H9 (cell line): ENCODE results near the gene MACROD1. TPM values are rescaled to one million over a fixed set of nuclear protein-coding genes. Genes with fewer than 3 reads are reported as not detected.

ENCODE experiments used
- DNase-seq: peaks from one replicate; pipeline ENCODE4 v3.0.0-alpha.2; 2017
- H2AFZ ChIP-seq: one replicate; pipeline ENCODE4 v1.6.1; 2013; ENCODE audit warnings: mild to moderate bottlenecking, low read length, control low read depth, moderate library complexity
- H2AK5ac ChIP-seq: 2 replicates; pipeline ENCODE4 v1.6.1; 2013; ENCODE audit warnings: low read length, control low read depth, mixed read lengths; ENCODE audit not compliant: insufficient read length
- H2BK120ac ChIP-seq: one replicate; pipeline ENCODE4 v1.6.1; 2013; ENCODE audit warnings: low read depth, mild to moderate bottlenecking, low read length, control low read depth, inconsistent platforms; ENCODE audit not compliant: poor library complexity, severe bottlenecking
- H2BK12ac ChIP-seq: 2 replicates; pipeline ENCODE4 v1.6.1; 2013; ENCODE audit warnings: low read length, control low read depth, mixed read lengths, low read depth; ENCODE audit not compliant: insufficient read length
- H2BK15ac ChIP-seq: 2 replicates; pipeline ENCODE4 v1.6.1; 2013; ENCODE audit warnings: low read depth, low read length, control low read depth
- H2BK20ac ChIP-seq: one replicate; pipeline ENCODE4 v1.6.1; 2013; ENCODE audit warnings: low read depth, mild to moderate bottlenecking, low read length, control low read depth, inconsistent platforms; ENCODE audit not compliant: poor library complexity, severe bottlenecking
- H2BK5ac ChIP-seq: 2 replicates; pipeline ENCODE4 v1.6.1; 2013; ENCODE audit warnings: low read length, control low read depth, mixed read lengths; ENCODE audit not compliant: insufficient read length
- H3K14ac ChIP-seq: 2 replicates; pipeline ENCODE4 v1.6.1; 2013; ENCODE audit warnings: low read length, control low read depth; ENCODE audit not compliant: insufficient read depth
- H3K18ac ChIP-seq: 2 replicates; pipeline ENCODE4 v1.6.1; 2013; ENCODE audit warnings: low read depth, mild to moderate bottlenecking, mixed read lengths, low read length, control low read depth; ENCODE audit not compliant: insufficient read length
- H3K23ac ChIP-seq: 2 replicates; pipeline ENCODE4 v1.6.1; 2013; ENCODE audit warnings: low read length, control low read depth, mixed read lengths, low read depth; ENCODE audit not compliant: insufficient read length
- H3K23me2 ChIP-seq: 2 replicates; pipeline ENCODE4 v1.6.1; 2013; ENCODE audit warnings: low read depth, mild to moderate bottlenecking, mixed read lengths, low read length, control low read depth; ENCODE audit not compliant: insufficient read length, poor library complexity, severe bottlenecking
- H3K27ac ChIP-seq: 2 replicates; pipeline ENCODE4 v1.5.1; 2013; ENCODE audit warnings: low read length, control low read depth, mixed read lengths, low read depth; ENCODE audit not compliant: insufficient read length
- H3K27me3 ChIP-seq: 2 replicates; pipeline ENCODE4 v1.6.1; 2013; ENCODE audit warnings: low read length, control low read depth, inconsistent platforms; ENCODE audit not compliant: insufficient read depth
- H3K4ac ChIP-seq: 2 replicates; pipeline ENCODE4 v1.6.1; 2013; ENCODE audit warnings: low read depth, mild to moderate bottlenecking, control low read depth, inconsistent platforms, low read length, moderate library complexity
- H3K4me1 ChIP-seq: 2 replicates; pipeline ENCODE4 v1.6.1; 2013; ENCODE audit warnings: low read length, control low read depth, inconsistent platforms; ENCODE audit not compliant: insufficient read depth
- H3K4me2 ChIP-seq: 2 replicates; pipeline ENCODE4 v1.6.1; 2013; ENCODE audit warnings: low read length, control low read depth, mixed read lengths; ENCODE audit not compliant: insufficient read length, insufficient read depth
- H3K56ac ChIP-seq: 2 replicates; pipeline ENCODE4 v1.6.1; 2013; ENCODE audit warnings: low read depth, mild to moderate bottlenecking, mixed read lengths, low read length, control low read depth; ENCODE audit not compliant: insufficient read length
- H3K79me1 ChIP-seq: 2 replicates; pipeline ENCODE4 v1.6.1; 2013; ENCODE audit warnings: low read depth, mild to moderate bottlenecking, moderate library complexity, low read length, control low read depth, inconsistent platforms; ENCODE audit not compliant: insufficient read depth, poor library complexity, severe bottlenecking
- H3K79me2 ChIP-seq: 2 replicates; pipeline ENCODE4 v1.6.1; 2013; ENCODE audit warnings: low read length, control low read depth, inconsistent platforms; ENCODE audit not compliant: insufficient read depth
- H3K9ac ChIP-seq: 2 replicates; pipeline ENCODE4 v1.6.1; 2013; ENCODE audit warnings: low read length, control low read depth, mixed read lengths; ENCODE audit not compliant: insufficient read length; ENCODE audit errors: extremely low read depth
- H3K9me3 ChIP-seq: one replicate; pipeline ENCODE4 v1.6.1; 2013; ENCODE audit warnings: low read depth, low read length, inconsistent platforms; ENCODE audit not compliant: control insufficient read depth
- H3T11ph ChIP-seq: one replicate; pipeline ENCODE4 v1.6.1; 2013; ENCODE audit warnings: mild to moderate bottlenecking, low read length, control low read depth, inconsistent platforms
- H4K20me1 ChIP-seq: one replicate; pipeline ENCODE4 v1.6.1; 2013; ENCODE audit not compliant: control insufficient read depth, insufficient read length, insufficient read depth
- H4K5ac ChIP-seq: 2 replicates; pipeline ENCODE4 v1.6.1; 2013; ENCODE audit warnings: low read depth, mild to moderate bottlenecking, mixed read lengths, low read length, control low read depth; ENCODE audit not compliant: insufficient read length
- H4K8ac ChIP-seq: replicated peaks from 2 replicates; pipeline ENCODE4 v1.6.1; 2013; ENCODE audit warnings: low read length, control low read depth, mixed read lengths, low read depth; ENCODE audit not compliant: insufficient read length
- H4K91ac ChIP-seq: 2 replicates; pipeline ENCODE4 v1.6.1; 2013; ENCODE audit warnings: low read depth, mild to moderate bottlenecking, moderate library complexity, mixed read lengths, low read length, control low read depth; ENCODE audit not compliant: insufficient read length
- H3K27ac Mint-ChIP-seq, 3 experiments: 2 replicates in 2 of 3; 3 replicates in 1 of 3; pipeline ENCODE4 v1.8.0; 2020 to 2021; ENCODE audit warnings: mixed read lengths in 3 of 3, mild to moderate bottlenecking in 1 of 3, moderate library complexity in 1 of 3
- H3K27me3 Mint-ChIP-seq: 2 replicates; pipeline ENCODE4 v1.8.0; 2021; ENCODE audit warnings: low read depth, mild to moderate bottlenecking, moderate library complexity, mixed read lengths
- H3K36me3 Mint-ChIP-seq, 3 experiments: 2 replicates in 2 of 3; 3 replicates in 1 of 3; pipeline ENCODE4 v1.8.0; 2020 to 2021; ENCODE audit warnings: low read depth in 3 of 3, mixed read lengths in 3 of 3; ENCODE audit not compliant: insufficient read depth in 1 of 3
- H3K4me1 Mint-ChIP-seq, 2 experiments: 2 replicates each; pipeline ENCODE4 v1.8.0; 2020; ENCODE audit warnings: mixed read lengths in 2 of 2
- H3K4me3 Mint-ChIP-seq, 2 experiments: 2 replicates in 1 of 2; 3 replicates in 1 of 2; pipeline ENCODE4 v1.8.0; 2020 to 2021; ENCODE audit warnings: mild to moderate bottlenecking in 2 of 2, mixed read lengths in 2 of 2, moderate library complexity in 1 of 2
- H3K9me3 Mint-ChIP-seq, 2 experiments: 2 replicates in 1 of 2; 3 replicates in 1 of 2; pipeline ENCODE4 v1.8.0; 2020; ENCODE audit warnings: mild to moderate bottlenecking in 2 of 2, mixed read lengths in 2 of 2, moderate library complexity in 1 of 2
- WGBS: extraction: QIAGEN DNeasy Blood & Tissue Kit; methylation state at CpG from one replicate; pipeline ENCODE4 v1.1.7; 2013; ENCODE audit warnings: missing lambda C conversion rate, low lambda C conversion rate, mixed read lengths; ENCODE audit not compliant: insufficient read length; ENCODE audit errors: extremely low coverage; 5-methylcytosine and 5-hydroxymethylcytosine counted together
- total RNA-seq: library from RNA; stranded (reverse); gene quantifications from 2 replicates; pipeline ENCODE4 v1.2.1, GENCODE V29; 2021
- TF ChIP-seq, protein P1 (sequence below): fragments of 200-600 bp; sonication (generic); conservative IDR thresholded peaks from 3 replicates; pipeline ENCODE4 v1.8.0; 2021; ENCODE audit warnings: antibody characterized with exemption, mild to moderate bottlenecking

The MACROD1 gene
- total RNA-seq, 1 experiment from 2014 or later = 21.2 TPM

DNA sequence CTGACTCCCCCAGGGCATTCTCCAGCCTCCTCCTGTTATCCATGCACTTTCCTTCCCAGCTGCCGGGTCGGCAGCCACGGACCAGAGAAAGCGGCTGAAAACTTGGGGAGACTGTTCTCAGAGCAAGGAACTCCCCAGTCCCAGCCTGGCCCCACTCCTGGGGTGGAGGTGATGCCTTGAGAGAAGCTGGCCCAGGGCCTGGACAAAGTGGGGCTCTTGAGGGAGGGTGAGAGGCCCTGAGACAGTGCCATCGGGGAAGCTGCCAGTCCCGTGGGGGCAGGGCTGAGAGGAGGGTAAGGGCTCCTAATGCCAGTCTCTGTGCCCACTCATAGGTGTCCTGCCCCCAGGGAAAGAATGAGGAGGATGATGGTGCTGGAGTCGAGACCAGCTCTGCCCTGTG is 76.4 kb downstream of the MACROD1 start:
- no peak overlapping the region for H3K56ac ChIP-seq
- H3K9me3 ChIP-seq = no peaks in the 10 kb centered on the region
- no peak overlapping the region for H4K91ac ChIP-seq
- Mint-ChIP-seq H3K4me1 (peaks cover 17 to 50% of the 10 kb centered on the region in 2 experiments), H3K27ac (no peak overlapping the region), H3K27me3 (peaks cover 63% of the 10 kb centered on the region), H3K9me3 (no peaks in the 10 kb centered on the region), H3K36me3 (no peaks in the 10 kb centered on the region), H3K4me3 (no peak overlapping the region)
- H2BK12ac ChIP-seq = no peak overlapping the region
- H3K14ac ChIP-seq = no peak overlapping the region
- no peak overlapping the region for H4K5ac ChIP-seq
- H2BK120ac ChIP-seq = no peak overlapping the region
- H2AK5ac ChIP-seq = no peak overlapping the region
- TF ChIP-seq, protein P1, sequence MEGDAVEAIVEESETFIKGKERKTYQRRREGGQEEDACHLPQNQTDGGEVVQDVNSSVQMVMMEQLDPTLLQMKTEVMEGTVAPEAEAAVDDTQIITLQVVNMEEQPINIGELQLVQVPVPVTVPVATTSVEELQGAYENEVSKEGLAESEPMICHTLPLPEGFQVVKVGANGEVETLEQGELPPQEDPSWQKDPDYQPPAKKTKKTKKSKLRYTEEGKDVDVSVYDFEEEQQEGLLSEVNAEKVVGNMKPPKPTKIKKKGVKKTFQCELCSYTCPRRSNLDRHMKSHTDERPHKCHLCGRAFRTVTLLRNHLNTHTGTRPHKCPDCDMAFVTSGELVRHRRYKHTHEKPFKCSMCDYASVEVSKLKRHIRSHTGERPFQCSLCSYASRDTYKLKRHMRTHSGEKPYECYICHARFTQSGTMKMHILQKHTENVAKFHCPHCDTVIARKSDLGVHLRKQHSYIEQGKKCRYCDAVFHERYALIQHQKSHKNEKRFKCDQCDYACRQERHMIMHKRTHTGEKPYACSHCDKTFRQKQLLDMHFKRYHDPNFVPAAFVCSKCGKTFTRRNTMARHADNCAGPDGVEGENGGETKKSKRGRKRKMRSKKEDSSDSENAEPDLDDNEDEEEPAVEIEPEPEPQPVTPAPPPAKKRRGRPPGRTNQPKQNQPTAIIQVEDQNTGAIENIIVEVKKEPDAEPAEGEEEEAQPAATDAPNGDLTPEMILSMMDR = no peak
- no peak overlapping the region for H3K23ac ChIP-seq
- no peaks in the 10 kb centered on the region for H4K20me1 ChIP-seq
- DNase-seq = no peak
- no peak overlapping the region for H3K27ac ChIP-seq
- no peak overlapping the region for H2BK5ac ChIP-seq
- H3T11ph ChIP-seq = no peak overlapping the region
- no peak overlapping the region for H3K18ac ChIP-seq
- no peak overlapping the region for H2BK15ac ChIP-seq
- H3K4me1 ChIP-seq = no peaks in the 10 kb centered on the region; the same call in 1 of the 2 replicates
- no peak overlapping the region for H4K8ac ChIP-seq
- no peak overlapping the region for H3K9ac ChIP-seq
- no peaks in the 10 kb centered on the region for H3K23me2 ChIP-seq
- H3K27me3 ChIP-seq = no peaks in the 10 kb centered on the region; the same call in 1 of the 2 replicates
- no peak overlapping the region for H2BK20ac ChIP-seq
- H3K4ac ChIP-seq = no peak overlapping the region
- no CpG with 5 or more reads among the region's 7 CpGs for WGBS
- no peaks in the 10 kb centered on the region for H3K79me2 ChIP-seq
- H3K79me1 ChIP-seq = no peaks in the 10 kb centered on the region
- no peak overlapping the region for H2AFZ ChIP-seq
- no peak overlapping the region for H3K4me2 ChIP-seq
